ENCODE results near the gene SIKE1.
"Not testable (repeated sequence)": the region's sequence is repeated elsewhere in the genome, so short reads cannot be mapped to it uniquely, and the experiment has no call there.

Gene SIKE1

DNA sequence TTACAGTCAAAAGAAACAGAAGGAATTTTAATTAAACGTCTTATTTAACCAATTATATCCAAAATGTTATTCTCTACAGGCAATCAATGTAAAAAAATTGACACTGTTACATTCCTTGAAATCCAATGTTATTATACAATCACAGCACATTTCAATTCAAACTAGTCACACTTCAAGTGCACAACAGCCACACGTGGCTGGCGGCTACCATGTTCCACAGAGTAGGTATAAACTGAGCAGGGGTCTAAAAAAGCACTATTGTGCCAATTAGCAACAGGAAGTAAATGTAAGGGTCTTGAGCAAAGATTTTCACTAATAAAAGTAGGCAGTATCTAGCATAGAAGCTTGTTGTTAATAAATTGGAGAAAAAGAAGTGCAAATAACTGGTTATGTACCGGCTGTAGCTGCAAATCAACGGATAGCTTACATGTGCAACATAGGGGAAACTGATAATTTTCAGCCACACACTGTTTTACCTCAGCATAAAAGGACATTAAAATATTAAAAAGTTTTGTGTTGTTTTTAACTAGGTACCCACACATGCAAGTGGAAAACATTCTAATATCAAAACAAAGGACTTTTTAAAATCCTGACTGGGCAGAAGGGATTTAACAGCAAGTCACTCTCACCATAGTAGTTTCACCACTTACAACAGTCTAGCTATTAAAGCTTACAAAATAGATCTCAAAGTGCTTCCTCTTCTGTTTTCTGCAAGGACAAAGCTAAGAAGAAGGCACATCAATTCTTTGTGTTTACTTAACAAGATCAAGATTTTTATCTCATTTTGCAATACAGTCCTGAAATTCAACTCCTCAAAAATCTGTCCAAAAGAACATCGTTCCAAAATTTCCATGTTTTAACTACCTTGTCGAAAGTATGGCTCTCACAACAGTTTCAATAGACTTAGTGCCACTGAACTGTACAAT, 25.2 kb downstream of the SIKE1 start:
- no peak for DNase-seq

DNA sequence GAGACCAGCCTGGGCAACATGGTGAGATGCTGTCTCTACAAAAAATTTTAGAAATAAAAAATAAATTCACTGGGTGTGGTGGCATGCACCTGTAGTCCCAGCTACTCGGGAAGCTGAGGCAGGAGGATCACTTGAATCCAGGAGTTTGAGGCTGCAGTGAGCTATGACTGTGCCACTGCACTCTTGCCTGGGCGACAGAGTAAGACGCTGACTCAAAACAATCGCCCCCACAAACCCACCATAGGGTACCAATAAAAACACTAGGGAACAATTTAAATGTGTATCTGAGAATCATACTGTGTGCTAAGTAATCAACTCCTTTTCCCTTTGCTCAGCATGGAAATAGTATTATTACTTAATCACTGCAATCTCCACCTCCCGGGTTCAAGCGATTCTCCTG, 26.8 kb downstream of the SIKE1 start:
- not testable (repeated sequence) for DNase-seq

DNA sequence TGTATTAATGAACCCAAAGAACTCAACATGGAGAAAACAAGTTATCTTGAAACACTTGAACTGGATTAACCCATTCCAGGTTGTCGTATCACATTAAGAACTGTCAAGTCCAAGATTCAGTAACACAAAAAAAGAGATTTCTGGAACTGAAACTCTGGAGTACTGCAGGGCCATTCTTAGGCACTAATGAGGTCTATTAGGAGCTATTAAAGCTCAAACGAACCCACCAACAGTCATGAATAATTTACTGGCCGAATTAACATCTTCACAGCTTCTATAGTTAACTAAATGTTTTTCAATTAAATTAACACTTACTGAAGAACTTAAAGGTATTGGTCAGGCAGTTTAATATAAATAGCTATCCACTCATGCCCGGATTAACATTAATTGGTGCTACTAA, 27.3 kb downstream of the SIKE1 start:
- no peak for DNase-seq

DNA sequence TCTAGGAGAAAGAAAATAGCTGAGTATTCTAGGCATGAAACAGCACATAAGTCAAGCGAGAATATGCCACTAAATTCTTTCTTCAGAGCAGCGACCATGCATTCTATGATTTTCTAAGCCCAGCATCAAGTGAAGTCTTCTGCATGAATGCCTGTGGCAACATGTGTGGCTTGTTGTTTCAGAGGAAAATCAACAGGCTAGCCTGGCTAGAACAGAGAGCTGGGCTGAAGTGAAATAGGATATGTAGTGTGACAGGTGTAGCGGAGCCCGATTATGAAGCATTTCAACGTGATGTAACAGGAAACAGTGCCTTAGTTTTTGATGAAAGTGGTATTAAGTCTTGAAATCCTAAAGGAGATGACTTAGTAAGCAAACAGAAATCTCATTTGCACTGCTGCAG, 29.7 kb downstream of the SIKE1 start:
- no peak for DNase-seq

DNA sequence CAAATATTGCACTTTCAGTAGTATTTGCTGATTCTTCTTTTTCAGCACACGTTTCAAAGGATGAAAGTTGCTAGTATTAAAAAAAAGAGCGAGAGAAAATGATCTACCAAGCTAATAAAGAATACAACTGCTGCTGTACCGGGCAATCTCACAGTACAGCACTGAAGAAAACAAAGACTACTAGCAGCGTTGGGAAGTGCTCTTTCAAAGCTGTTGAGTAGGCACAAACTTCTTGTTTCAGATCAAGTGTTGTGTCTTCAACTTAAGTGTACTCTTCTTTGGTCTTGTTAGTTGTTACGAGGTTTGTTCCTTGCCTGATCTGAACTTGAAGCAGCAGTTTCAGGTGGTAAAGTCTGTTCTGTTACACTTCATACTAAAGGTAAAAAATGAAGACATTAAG, 30.6 kb downstream of the SIKE1 start:
- no peak for DNase-seq

DNA sequence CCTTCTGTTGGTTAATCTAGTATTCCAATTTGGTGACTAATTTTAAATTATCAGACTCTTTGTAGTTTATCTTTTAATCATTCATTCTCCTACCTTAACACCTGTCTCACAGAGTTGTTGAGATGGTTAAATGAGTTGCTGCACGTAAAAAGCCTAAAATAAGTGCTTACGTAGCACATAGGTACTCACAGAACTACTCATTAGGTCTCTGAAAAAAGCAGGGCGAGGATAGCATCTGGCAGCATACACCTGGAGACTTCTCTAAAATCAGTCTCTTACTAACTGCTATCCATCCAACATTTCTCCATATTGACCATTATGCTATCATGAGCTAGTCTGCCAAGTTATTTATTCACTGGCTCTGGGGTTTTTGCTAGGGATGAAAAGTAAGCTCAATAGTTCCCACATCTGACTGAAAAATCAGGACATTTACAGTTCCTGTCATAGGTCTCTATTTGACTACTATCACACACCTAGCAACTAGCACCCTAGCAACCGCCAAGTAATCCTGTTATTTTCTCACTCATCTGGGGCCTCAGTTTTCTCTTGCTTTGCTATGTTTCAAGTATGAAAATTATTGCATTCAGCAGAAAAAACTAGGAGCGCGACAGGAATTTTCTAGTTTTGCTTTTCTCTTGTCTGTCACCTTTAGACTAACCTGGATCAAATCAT, 33.9 kb downstream of the SIKE1 start:
- DNase-seq, result no peak

DNA sequence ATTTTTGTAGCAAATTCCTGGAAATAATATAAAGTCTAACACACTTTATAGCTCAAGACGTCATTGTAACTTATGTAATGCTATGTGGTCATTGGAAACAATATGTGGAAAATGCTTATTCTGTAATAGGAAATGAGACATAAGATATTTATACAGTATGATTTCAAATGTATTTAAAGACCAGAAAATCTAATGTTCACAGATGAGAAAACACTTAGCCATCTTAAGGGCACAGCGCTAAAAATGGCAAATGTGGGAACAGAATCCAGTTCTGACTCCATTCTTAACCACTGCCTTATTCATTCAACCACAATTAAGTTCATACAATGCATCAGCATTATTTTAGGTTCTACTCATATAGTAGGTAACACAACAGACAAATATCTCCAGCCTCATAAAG, 35.2 kb downstream of the SIKE1 start:
- DNase-seq, result no peak

DNA sequence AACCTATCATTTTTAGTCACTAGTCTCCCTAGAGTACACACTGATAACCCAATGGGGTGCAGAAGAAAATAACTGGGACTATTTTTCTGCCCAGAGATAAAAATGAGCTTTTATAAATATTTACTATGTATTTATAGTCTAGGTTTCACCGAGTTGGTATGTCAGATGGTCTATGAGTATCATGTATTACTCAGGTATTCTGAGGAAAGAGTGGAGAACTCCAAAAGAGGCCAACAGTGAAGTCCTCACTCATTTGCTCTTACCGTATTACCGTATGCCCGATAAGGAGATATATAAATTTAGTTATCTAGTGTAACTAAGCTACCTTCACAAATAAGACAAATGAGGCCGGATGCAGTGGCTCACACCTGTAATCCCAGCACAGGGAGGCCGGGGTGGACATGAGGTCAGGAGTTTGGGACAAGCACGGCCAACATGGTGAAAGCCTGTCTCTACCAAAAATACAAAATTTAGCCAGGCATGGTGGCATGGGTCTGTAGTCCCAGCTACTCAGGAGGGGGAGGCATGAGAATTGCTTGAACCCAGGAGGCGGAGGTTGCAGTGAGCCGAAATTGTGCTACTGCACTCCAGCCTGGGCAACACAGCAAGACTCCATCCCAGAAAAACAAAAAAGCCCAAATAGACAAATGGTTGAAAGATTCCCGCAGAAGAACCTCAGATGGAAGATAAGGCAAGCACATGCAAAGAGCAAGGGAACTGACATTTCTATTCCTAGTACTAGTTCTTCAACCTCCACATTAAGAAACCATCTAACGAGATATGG, 38.3 kb downstream of the SIKE1 start:
- no peak for DNase-seq

DNA sequence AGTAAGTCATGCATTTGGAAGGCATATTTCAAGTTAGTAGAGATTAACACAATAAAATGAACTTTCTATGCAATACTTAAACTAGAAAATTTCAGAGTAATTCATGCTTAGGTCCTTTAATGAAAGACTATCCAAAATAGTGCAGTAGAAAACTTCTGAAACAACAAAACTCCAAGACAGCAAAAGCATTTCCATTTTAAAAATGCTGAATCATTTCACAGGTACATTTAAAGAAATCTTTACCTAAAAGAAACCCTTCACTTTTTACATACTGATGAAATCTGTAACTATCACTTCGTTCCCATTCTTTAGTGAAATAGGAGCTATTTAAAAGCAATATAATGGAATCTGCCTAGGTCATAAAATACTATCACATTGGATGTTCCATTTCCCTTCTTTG, 40.2 kb downstream of the SIKE1 start:
- no peak for DNase-seq

DNA sequence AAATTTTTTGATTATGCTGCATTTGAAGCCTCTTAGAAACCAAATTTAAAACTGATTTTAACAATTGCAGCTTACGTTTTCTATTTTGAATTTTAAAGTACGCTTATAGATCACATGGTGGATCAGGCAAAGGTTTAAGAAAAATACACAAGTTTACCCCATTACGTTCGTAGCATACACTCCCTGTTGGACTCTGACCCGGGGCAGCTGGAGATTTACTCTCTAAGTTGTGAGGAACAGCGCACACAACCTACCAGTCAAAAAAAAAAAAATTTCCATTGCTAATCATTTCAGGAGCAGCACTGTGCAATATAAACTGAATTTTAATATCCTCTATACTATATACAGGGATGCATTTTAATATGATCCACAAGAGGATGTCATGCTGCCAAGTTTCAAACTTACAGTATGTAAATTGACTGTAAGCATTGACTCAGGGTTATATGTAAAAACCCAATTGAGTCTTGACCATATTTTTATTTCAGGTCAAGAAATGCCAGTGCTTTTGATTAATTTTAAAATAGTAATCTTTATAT, 43.1 kb downstream of the SIKE1 start:
- DNase-seq, result no peak

DNA sequence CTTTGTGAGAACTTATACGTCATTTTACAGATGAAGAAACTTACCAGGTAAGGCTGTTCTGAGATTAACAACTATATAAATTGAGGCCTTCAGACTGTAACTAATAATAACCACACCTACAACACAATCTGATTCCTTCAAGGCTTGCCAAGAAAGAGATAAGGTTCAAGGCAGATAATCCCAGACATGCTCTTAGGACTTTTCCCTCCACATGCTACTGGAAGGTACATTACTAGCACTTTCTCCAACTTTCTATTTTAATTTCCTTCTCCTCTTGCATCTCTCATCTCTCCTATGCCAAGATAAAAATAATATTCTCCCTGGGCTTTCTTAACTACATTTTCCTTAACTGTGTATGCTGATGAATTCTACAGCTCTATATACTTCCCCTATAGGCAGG, 45.0 kb downstream of the SIKE1 start:
- no peak for DNase-seq

DNA sequence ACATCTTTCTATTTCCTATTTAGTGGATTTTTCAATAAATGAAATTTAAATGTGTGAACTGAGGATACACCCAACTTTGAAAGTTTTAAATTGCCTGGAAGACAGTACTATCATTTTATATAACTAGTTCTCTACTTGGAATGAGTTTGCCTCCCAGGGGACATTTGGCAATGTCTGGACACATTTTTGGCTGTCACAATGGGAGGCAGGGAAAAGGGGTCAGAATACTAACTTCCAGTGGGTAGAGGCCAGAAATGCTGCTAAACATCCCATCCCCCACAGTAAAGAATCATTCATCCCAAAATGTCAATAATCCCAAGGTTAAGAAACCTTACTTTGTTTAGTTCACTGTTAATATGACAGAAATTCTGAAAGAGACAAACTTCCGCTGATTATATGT, 50.7 kb downstream of the SIKE1 start:
- DNase-seq, result no peak

DNA sequence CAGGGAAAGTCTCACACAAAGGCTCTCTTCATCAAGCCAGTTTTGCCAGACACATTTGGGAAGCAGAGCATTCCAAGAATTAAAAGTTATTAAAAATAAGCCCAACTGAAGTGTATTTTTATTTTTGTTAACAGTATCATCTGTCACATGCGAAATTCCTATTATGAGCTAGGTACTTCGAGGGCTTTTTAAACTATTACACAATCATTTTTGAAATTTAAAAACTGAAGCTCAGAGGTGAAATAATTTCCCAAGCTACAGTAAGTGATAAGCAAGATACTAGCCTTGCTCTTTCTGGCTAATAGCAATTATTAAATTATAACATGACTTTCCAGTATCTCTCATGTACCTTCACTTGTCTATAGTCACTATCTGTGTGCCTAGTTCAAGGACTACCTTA, 51.9 kb downstream of the SIKE1 start:
- DNase-seq, result no peak

DNA sequence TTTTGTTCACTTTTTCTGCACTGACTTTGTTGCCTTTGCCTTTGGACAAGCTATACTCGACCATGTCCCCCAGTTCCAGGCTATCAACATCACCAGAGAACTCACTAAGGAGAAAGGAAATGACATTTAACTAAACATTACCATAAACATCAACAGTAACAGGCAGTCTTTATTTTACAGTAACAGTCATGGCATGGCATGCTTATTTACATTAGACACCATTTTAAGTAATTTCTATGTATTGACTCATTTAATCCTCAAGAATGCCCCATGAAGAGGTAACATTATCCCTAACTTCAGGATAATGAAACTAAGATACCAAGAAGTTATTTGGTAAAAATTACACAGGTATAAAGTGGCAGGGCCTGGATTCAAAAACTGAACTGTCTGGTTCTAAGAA, 55.3 kb downstream of the SIKE1 start:
- no peak for DNase-seq

DNA sequence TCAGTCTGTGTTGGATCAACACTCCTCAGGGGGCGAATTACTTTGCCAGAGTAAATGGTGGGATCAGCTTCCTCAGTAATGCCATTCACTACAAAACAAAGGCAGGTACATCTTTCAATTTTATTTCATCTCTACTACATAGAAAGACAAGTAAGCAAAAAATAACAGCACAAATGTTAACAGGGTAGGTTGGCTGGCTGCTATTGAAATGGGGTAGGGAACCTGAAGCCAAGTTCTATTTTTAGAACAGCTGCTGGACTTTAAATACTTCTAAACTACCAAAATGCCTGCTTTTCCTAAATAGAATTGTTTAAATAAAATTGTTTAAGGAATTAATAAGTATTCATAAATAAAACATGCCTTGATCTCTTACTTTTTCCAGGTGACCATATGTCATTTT, 56.6 kb downstream of the SIKE1 start:
- DNase-seq, result no peak

DNA sequence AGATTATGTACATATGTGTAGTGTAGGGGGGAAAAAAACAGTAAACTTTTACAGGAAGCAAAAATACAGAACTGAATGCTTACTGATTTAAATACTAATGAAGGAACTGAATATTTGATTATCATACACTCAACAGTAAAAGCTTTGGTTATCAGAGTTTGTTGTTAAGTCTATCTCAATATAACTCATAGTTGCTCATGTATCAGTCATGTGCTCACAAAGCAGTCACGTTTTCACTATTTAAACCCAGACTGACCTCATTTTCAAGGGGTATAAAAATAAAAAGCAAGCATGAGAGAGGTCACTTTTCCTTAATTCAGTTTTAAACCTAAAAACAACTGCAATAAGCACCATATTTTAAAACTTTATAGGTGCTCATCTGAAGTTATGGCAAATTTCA, 57.0 kb downstream of the SIKE1 start:
- no peak for DNase-seq

DNA sequence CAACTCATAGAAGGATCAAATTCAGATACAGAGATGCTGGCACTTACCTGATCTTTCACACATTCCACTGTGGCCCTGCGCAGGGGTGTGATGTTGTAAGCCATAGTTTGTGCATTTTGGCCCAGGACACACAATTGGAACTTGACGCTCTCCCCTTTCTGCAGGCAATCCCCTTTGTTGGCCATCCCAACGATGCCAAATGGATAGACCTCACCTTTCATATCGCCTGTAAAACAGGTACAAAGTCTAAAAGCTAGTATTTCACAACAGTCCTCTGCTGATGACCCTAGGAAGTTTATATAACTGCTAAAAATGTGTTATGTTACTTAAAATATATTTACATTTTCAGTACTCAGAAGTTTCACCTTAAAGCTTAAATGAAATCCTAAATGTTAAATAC, 60.0 kb downstream of the SIKE1 start:
- DNase-seq, result no peak

Measured in NCI-H187 (cell line).